Non-pigmented ciliary epithelial cell (primary cell): ENCODE data around the gene FIG4.
"Not testable (repeated sequence)": the region's sequence is repeated elsewhere in the genome, so short reads cannot be mapped to it uniquely, and the experiment has no call there.

Experiments
- DNase-seq: peaks from one replicate; pipeline ENCODE4 v3.0.0-alpha.2; 2010; ENCODE audit warnings: low read depth

The FIG4 gene

GRCh38 chr6:109854541-109855308 lies 163.6 kb downstream of the FIG4 start:
- no peak for DNase-seq

- not testable (repeated sequence) for DNase-seq
Observed at GRCh38 chr6:109855476-109856040, 164.5 kb downstream of the FIG4 start.

GRCh38 chr6:109861946-109862345 lies 170.8 kb downstream of the FIG4 start:
- DNase-seq = no peak

GRCh38 chr6:109864050-109864449 lies 173.0 kb downstream of the FIG4 start:
- no peak for DNase-seq

- DNase-seq = no peak
Observed at GRCh38 chr6:109865968-109866367, 174.9 kb downstream of the FIG4 start.

GRCh38 chr6:109867009-109867969 lies 176.2 kb downstream of the FIG4 start:
- DNase-seq = no peak

GRCh38 chr6:109867970-109868358 lies 176.9 kb downstream of the FIG4 start:
- DNase-seq = no peak

- not testable (repeated sequence) for DNase-seq
Observed at GRCh38 chr6:109869398-109870088, 178.4 kb downstream of the FIG4 start.

- DNase-seq = no peak
Observed at GRCh38 chr6:109870089-109870410, 179.0 kb downstream of the FIG4 start.

- DNase-seq = no peak
Observed at GRCh38 chr6:109872549-109872948, 181.5 kb downstream of the FIG4 start.

- no peak for DNase-seq
Observed at GRCh38 chr6:109872968-109873545, 182.0 kb downstream of the FIG4 start.

GRCh38 chr6:109874086-109874485 lies 183.0 kb downstream of the FIG4 start:
- no peak for DNase-seq

GRCh38 chr6:109874621-109875020 lies 183.5 kb downstream of the FIG4 start:
- DNase-seq = no peak
